Nasal cavity respiratory epithelium epithelial cell of viscerocranial mucosa (primary cell): ENCODE measurements around the gene JMY. TPM values are rescaled to one million over a fixed set of nuclear protein-coding genes. Genes with fewer than 3 reads are reported as not detected.

Experiments used
- total RNA-seq: library from RNA; depleted of rRNA; stranded (reverse); fragments of >200 nt; gene quantifications from 2 replicates; pipeline ENCODE4 v1.2.3, GENCODE V29; 2014

The JMY gene
- total RNA-seq, result 20.8 and 24.4 TPM in 2 replicates

GRCh38 chr5:79235634-79236361, at the start of gene JMY:
Gene JMY (plus strand): TSS chr5:79236131. CDS start chr5:79236651, 520 bp downstream.

Other genes starting within 250 kb of the JMY start
- 3.1 and 14.0 TPM in 2 replicates for gene DMGDH, start 166.5 kb upstream of the JMY start, total RNA-seq
- under 0.01 TPM in 1 of 2 replicates, not detected in the other for gene BHMT2, start 166.4 kb upstream of the JMY start, total RNA-seq
- not detected in 2 replicates for gene BHMT, start 124.3 kb upstream of the JMY start, total RNA-seq